Neural progenitor cell (in vitro differentiated cells): Measurements from ENCODE around the gene BMPER. TPM values are rescaled to one million over a fixed set of nuclear protein-coding genes. Genes with fewer than 3 reads are reported as not detected.

Experiments used
- DNase-seq: peaks from one replicate; pipeline ENCODE4 v3.0.0-alpha.2; 2016; ENCODE audit warnings: low spot score
- H2AFZ ChIP-seq: fragments of 200-600 bp; sonication (generic); replicated peaks from 2 replicates; pipeline ENCODE4 v1.6.1; 2016; ENCODE audit warnings: antibody characterized with exemption
- H3F3A ChIP-seq: fragments of 200-600 bp; sonication (generic); 2 replicates; pipeline ENCODE4 v1.6.1; 2016; ENCODE audit warnings: antibody characterized with exemption, low read depth
- H3K27ac ChIP-seq: fragments of 200-600 bp; sonication (generic); 2 replicates; pipeline ENCODE4 v1.5.1; 2016; ENCODE audit warnings: mild to moderate bottlenecking
- H3K27me3 ChIP-seq: fragments of 200-600 bp; sonication (generic); 2 replicates; pipeline ENCODE4 v1.6.1; 2016; ENCODE audit warnings: mild to moderate bottlenecking, moderate library complexity
- H3K36me3 ChIP-seq: fragments of 200-600 bp; sonication (generic); 2 replicates; pipeline ENCODE4 v1.5.1; 2016
- H3K4me1 ChIP-seq: fragments of 200-600 bp; sonication (generic); 2 replicates; pipeline ENCODE4 v1.6.1; 2016; ENCODE audit warnings: mixed run types
- H3K4me2 ChIP-seq: fragments of 200-600 bp; sonication (generic); 2 replicates; pipeline ENCODE4 v1.6.1; 2016
- H3K4me3 ChIP-seq: fragments of 200-600 bp; sonication (generic); 2 replicates; pipeline ENCODE4 v1.5.1; 2016
- H3K79me2 ChIP-seq: fragments of 200-600 bp; sonication (generic); 2 replicates; pipeline ENCODE4 v1.6.1; 2016; ENCODE audit warnings: low read depth
- H3K9ac ChIP-seq: fragments of 200-600 bp; sonication (generic); 2 replicates; pipeline ENCODE4 v1.6.1; 2016
- H3K9me3 ChIP-seq: fragments of 200-600 bp; sonication (generic); 2 replicates; pipeline ENCODE4 v1.5.1; 2016; ENCODE audit warnings: low read depth
- H4K20me1 ChIP-seq: fragments of 200-600 bp; sonication (generic); 2 replicates; pipeline ENCODE4 v1.6.1; 2016; ENCODE audit warnings: low read depth
- H3K27ac Mint-ChIP-seq: 3 replicates; pipeline ENCODE4 v1.8.0; 2021; ENCODE audit warnings: mixed read lengths
- H3K27me3 Mint-ChIP-seq: 2 replicates; pipeline ENCODE4 v1.8.0; 2022; ENCODE audit warnings: low read depth, mild to moderate bottlenecking, inconsistent platforms, moderate library complexity, mixed read lengths; ENCODE audit not compliant: insufficient read depth
- H3K36me3 Mint-ChIP-seq: 3 replicates; pipeline ENCODE4 v1.8.0; 2021; ENCODE audit warnings: mixed read lengths
- H3K4me1 Mint-ChIP-seq: 3 replicates; pipeline ENCODE4 v1.8.0; 2021; ENCODE audit warnings: mixed read lengths
- H3K4me3 Mint-ChIP-seq: 3 replicates; pipeline ENCODE4 v1.8.0; 2021; ENCODE audit warnings: mild to moderate bottlenecking, moderate library complexity, mixed read lengths
- H3K9me3 Mint-ChIP-seq: 3 replicates; pipeline ENCODE4 v1.8.0; 2020; ENCODE audit warnings: mixed read lengths
- EZH2 ChIP-seq: fragments of 200-600 bp; sonication (generic); IDR thresholded peaks from 2 replicates; pipeline ENCODE4 v1.6.1; 2017; ENCODE audit warnings: antibody characterized with exemption, mild to moderate bottlenecking, moderate library complexity
- EZH2phosphoT487 ChIP-seq: fragments of 200-600 bp; sonication (generic); IDR thresholded peaks from 2 replicates; pipeline ENCODE4 v1.6.1; 2017; ENCODE audit warnings: antibody characterized with exemption
- total RNA-seq: library from RNA; depleted of rRNA; stranded (reverse); fragments of >200 nt; gene quantifications from 2 replicates; pipeline ENCODE4 v1.2.3, GENCODE V29; 2015; ENCODE audit warnings: low replicate concordance
- TF ChIP-seq, protein P1 (sequence below): fragments of 200-600 bp; sonication (generic); IDR thresholded peaks from 2 replicates; pipeline ENCODE4 v1.5.1; 2017; ENCODE audit warnings: antibody characterized with exemption, mild to moderate bottlenecking

Gene BMPER
- total RNA-seq, 1 donor from 2014 or later, result 1.2 TPM

DNA sequence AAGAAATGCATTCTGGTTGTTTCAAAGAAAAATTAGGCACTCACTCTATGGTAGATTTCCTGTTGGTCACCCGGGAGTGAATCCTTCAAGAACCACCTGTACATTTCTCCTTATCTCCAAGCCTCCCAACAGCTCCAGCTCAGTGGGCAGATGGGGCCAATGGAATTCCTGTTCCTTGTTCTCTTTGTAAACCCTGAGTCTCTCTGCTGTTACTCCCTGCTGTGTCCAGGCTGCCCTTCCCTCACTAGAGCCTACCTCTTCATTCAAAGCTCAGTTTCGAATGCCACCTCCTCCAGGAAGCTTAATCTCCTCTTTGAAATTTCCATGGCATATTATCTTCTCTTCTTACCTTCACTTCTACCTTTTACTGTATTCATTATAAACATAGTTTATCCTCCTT lies 3.5 kb upstream of the BMPER start:
- no peak overlapping the region for H3K4me3 Mint-ChIP-seq
- H3K27ac ChIP-seq, result no peak overlapping the region
- H3K36me3 Mint-ChIP-seq, result no peaks in the 10 kb centered on the region
- no peak overlapping the region for H3K9ac ChIP-seq
- H2AFZ ChIP-seq, result no peak overlapping the region
- H3K9me3 ChIP-seq, result no peaks in the 10 kb centered on the region
- H4K20me1 ChIP-seq, result peaks cover 10% of the 10 kb centered on the region
- peaks cover 22% of the 10 kb centered on the region for H3F3A ChIP-seq
- TF ChIP-seq EZH2phosphoT487, result no peak
- TF ChIP-seq, protein P1, sequence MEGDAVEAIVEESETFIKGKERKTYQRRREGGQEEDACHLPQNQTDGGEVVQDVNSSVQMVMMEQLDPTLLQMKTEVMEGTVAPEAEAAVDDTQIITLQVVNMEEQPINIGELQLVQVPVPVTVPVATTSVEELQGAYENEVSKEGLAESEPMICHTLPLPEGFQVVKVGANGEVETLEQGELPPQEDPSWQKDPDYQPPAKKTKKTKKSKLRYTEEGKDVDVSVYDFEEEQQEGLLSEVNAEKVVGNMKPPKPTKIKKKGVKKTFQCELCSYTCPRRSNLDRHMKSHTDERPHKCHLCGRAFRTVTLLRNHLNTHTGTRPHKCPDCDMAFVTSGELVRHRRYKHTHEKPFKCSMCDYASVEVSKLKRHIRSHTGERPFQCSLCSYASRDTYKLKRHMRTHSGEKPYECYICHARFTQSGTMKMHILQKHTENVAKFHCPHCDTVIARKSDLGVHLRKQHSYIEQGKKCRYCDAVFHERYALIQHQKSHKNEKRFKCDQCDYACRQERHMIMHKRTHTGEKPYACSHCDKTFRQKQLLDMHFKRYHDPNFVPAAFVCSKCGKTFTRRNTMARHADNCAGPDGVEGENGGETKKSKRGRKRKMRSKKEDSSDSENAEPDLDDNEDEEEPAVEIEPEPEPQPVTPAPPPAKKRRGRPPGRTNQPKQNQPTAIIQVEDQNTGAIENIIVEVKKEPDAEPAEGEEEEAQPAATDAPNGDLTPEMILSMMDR, result no peak
- TF ChIP-seq EZH2, result no peak
- H3K36me3 ChIP-seq, result no peaks in the 10 kb centered on the region
- H3K4me1 ChIP-seq, result peaks cover 15% of the 10 kb centered on the region
- H3K4me2 ChIP-seq, result no peak overlapping the region
- no peak overlapping the region for H3K27ac Mint-ChIP-seq
- peaks cover 28% of the 10 kb centered on the region for H3K27me3 Mint-ChIP-seq
- DNase-seq, result peak; percentile 34
- H3K4me1 Mint-ChIP-seq, result peaks cover 5% of the 10 kb centered on the region
- no peaks in the 10 kb centered on the region for H3K79me2 ChIP-seq
- no peaks in the 10 kb centered on the region for H3K9me3 Mint-ChIP-seq
- H3K4me3 ChIP-seq, result no peak overlapping the region
- peaks cover 46% of the 10 kb centered on the region for H3K27me3 ChIP-seq

DNA sequence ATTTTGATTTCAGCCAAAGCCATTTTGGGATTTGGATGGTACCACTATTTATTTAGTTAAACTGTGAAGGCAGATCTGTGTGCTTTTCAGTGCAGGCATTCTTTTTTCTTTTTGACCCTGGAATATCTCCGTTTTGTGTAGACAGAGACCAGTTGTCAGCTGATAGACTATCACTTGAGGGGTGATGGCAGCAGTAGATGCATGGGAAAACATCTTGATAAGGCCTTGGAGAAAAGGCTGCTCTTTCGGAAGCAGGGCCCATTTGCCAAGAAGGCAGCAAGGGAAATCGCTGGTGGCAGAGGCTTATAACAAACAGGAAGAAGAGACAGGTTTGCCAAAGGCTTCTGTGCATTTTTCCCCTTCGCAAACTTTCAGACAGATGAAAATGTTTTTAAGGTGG lies 2.6 kb upstream of the BMPER start:
- Histone ChIP-seq H3K9ac (no peak overlapping the region), H3K27ac (no peak overlapping the region), H3K36me3 (no peaks in the 10 kb centered on the region), H3F3A (peaks cover 22% of the 10 kb centered on the region), H3K27me3 (peaks cover 55% of the 10 kb centered on the region), H3K4me3 (no peak overlapping the region), H3K4me2 (no peak overlapping the region), H4K20me1 (peaks cover 10% of the 10 kb centered on the region), H2AFZ (no peak overlapping the region), H3K79me2 (no peaks in the 10 kb centered on the region), H3K4me1 (peaks cover 15% of the 10 kb centered on the region), H3K9me3 (no peaks in the 10 kb centered on the region)
- Mint-ChIP-seq H3K4me1 (peaks cover 5% of the 10 kb centered on the region), H3K27me3 (peaks cover 33% of the 10 kb centered on the region), H3K27ac (no peak overlapping the region), H3K9me3 (no peaks in the 10 kb centered on the region), H3K4me3 (no peak overlapping the region), H3K36me3 (no peaks in the 10 kb centered on the region)
- no peak for DNase-seq
- TF ChIP-seq, protein P1, result no peak

DNA sequence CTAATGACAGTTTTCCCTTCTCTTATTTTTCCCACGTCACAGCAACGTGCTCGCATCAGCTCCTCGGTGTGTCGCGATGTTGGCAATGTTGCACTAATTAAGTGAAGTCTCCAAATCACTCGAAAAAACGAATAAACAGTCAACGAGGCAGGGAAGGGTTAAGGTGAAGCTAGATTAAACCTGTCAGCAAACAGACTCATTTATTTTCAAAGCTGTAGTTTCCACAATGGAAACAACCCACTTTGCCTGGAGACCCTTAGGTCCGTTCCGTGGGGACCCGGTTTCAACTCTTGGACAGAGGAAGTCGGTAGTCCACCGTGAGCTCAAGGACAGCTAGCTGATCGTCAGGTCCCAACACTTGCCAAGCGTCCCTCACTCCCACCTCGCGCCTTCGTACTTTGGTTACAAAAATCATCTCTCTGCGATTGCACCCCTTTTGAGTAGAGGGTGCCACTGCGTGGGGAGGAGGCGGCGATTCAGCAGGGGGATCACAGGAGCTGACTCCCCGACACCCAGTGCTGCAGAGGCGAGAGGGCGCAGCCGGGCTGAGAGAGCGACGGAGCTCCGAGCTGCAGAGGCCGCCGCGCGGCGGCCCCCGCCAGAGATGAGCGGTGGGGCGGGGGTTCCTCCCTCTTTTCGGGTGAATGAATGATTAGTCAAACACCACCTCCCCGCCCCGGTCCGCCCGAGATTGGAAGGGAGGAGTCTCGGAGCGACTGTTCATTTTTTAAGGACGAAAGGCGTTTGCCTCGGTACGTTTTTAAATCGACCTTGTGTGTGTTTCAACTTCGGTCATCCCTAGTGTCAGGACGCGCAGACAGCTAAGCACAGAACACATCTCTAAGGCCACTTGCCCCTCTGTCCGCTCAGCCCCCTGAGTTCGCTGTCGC lies 1.3 kb upstream of the BMPER start:
- Histone ChIP-seq H3K4me1 (peaks cover 9% of the 10 kb centered on the region), H3K36me3 (no peaks in the 10 kb centered on the region), H3K9ac (no peak overlapping the region), H3K9me3 (no peaks in the 10 kb centered on the region), H3K4me2 (peak overlapping the region; percentile 98), H3K27me3 (peaks cover 68% of the 10 kb centered on the region), H3K79me2 (no peaks in the 10 kb centered on the region), H3F3A (peaks cover 22% of the 10 kb centered on the region), H4K20me1 (peaks cover 10% of the 10 kb centered on the region), H3K27ac (no peak overlapping the region), H2AFZ (peak overlapping the region; percentile 100), H3K4me3 (peak overlapping the region; percentile 93)
- no peaks in the 10 kb centered on the region for H3K36me3 Mint-ChIP-seq
- H3K27me3 Mint-ChIP-seq, result peaks cover 33% of the 10 kb centered on the region
- DNase-seq, result peak; percentile 77
- no peaks in the 10 kb centered on the region for H3K9me3 Mint-ChIP-seq
- peaks cover 5% of the 10 kb centered on the region for H3K4me1 Mint-ChIP-seq
- no peak overlapping the region for H3K27ac Mint-ChIP-seq
- H3K4me3 Mint-ChIP-seq, result peak overlapping the region; percentile 93
- TF ChIP-seq EZH2 (peak; percentile 69), EZH2phosphoT487 (peak; percentile 17)
- TF ChIP-seq, protein P1, result no peak
